Stimulated activated CD4-positive, alpha-beta T cell treated with anti-CD3 and anti-CD28 coated beads, Interleukin-2, amount 100 ng/mL, for 4 hours (primary cell): Measurements from ENCODE around the gene LAPTM5.
"Not testable (repeated sequence)": the region's sequence is repeated elsewhere in the genome, so short reads cannot be mapped to it uniquely, and the experiment has no call there.

Experiments used
- DNase-seq: peaks from one replicate; pipeline ENCODE4 v3.0.0-alpha.2; 2020; ENCODE audit warnings: low read depth

LAPTM5 gene

GRCh38 chr1:30693822-30694221 lies 63.8 kb downstream of the LAPTM5 start:
- DNase-seq = no peak

GRCh38 chr1:30693366-30693765 lies 64.2 kb downstream of the LAPTM5 start:
- no peak for DNase-seq

- DNase-seq = no peak
Measured at GRCh38 chr1:30692948-30693301, 64.6 kb downstream of the LAPTM5 start.

GRCh38 chr1:30692201-30692947 lies 65.2 kb downstream of the LAPTM5 start:
- no peak for DNase-seq

- no peak for DNase-seq
Measured at GRCh38 chr1:30691480-30691879, 66.1 kb downstream of the LAPTM5 start.

- DNase-seq = no peak
Measured at GRCh38 chr1:30689901-30690645, 67.5 kb downstream of the LAPTM5 start.

GRCh38 chr1:30688920-30689794 lies 68.4 kb downstream of the LAPTM5 start:
- DNase-seq = no peak

- DNase-seq = not testable (repeated sequence)
Measured at GRCh38 chr1:30688516-30688915, 69.1 kb downstream of the LAPTM5 start.

- DNase-seq = no peak
Measured at GRCh38 chr1:30687886-30688285, 69.7 kb downstream of the LAPTM5 start.

- DNase-seq = no peak
Measured at GRCh38 chr1:30686236-30686935, 71.2 kb downstream of the LAPTM5 start.

GRCh38 chr1:30685796-30686165 lies 71.8 kb downstream of the LAPTM5 start:
- no peak for DNase-seq

GRCh38 chr1:30684881-30685795 lies 72.4 kb downstream of the LAPTM5 start:
- DNase-seq = no peak

- no peak for DNase-seq
Measured at GRCh38 chr1:30684259-30684658, 73.3 kb downstream of the LAPTM5 start.

GRCh38 chr1:30683699-30684098 lies 73.9 kb downstream of the LAPTM5 start:
- no peak for DNase-seq
